ENCODE results near the gene TOMM6. TPM values are rescaled to one million over a fixed set of nuclear protein-coding genes. Genes with fewer than 3 reads are reported as not detected.
"Not testable (repeated sequence)": the region's sequence is repeated elsewhere in the genome, so short reads cannot be mapped to it uniquely, and the experiment has no call there.

The TOMM6 gene
- total and polyA plus RNA-seq, 3 donors from 2014 or later = 168 to 233 (median 172) TPM

DNA sequence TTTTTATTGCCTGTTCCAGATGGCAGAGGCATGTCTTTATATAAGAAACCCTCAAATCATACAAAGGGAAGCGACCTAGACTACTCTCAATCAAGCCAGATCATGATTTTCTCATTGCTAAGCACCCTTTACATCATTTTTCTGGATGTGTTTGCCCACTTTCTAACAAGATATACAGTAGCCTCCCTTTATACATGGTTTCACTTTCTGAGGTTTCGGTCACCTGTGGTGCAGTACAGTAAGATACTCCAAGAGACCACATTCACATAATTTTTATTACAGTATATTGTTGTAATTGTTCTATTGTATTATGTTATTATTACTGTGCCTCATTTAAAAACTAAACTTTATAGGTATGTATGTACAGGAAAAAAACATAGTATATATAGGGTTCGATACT is 23.6 kb downstream of the TOMM6 start:
- Histone ChIP-seq H3K27me3 (no peaks in the 10 kb centered on the region), H3K27ac (no peak overlapping the region), H3K4me1 (no peaks in the 10 kb centered on the region), H3K9me3 (no peaks in the 10 kb centered on the region), H3K4me3 (no peak overlapping the region), H3K36me3 (ENCODE audit: low read depth, missing control alignments) (no peaks in the 10 kb centered on the region)
- TF ChIP-seq, protein P1, sequence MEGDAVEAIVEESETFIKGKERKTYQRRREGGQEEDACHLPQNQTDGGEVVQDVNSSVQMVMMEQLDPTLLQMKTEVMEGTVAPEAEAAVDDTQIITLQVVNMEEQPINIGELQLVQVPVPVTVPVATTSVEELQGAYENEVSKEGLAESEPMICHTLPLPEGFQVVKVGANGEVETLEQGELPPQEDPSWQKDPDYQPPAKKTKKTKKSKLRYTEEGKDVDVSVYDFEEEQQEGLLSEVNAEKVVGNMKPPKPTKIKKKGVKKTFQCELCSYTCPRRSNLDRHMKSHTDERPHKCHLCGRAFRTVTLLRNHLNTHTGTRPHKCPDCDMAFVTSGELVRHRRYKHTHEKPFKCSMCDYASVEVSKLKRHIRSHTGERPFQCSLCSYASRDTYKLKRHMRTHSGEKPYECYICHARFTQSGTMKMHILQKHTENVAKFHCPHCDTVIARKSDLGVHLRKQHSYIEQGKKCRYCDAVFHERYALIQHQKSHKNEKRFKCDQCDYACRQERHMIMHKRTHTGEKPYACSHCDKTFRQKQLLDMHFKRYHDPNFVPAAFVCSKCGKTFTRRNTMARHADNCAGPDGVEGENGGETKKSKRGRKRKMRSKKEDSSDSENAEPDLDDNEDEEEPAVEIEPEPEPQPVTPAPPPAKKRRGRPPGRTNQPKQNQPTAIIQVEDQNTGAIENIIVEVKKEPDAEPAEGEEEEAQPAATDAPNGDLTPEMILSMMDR (IDR thresholded peaks at IDR 0.05) = no peak
- no peak for TF ChIP-seq POLR2A (IDR thresholded peaks at IDR 0.05)
- DNase-seq = no peak
- intact Hi-C loops (cut with DNase I; ENCODE audit: low total_unique reads) = no loop called here
- WGBS, 2 donors = 95% methylated on average over 3 of the region's 3 CpGs

DNA sequence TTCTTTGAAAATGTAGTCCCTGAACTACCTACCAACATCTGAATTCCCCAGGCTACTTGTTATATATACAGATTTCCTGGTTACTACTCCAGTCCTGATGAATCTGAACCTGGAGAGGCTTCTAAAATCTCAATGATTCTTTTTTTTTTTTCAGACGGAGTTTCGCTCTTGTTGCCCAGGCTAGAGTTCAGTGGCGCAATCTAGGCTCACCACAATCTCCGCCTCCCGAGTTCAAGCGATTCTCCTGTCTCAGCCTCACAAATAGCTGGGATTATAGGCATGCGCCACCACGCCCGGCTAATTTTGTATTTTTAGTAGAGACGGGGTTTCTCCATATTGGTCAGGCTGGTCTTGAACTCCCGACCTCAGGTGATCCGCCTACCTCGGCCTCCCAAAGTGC is 24.5 kb downstream of the TOMM6 start:
- intact Hi-C loops (cut with DNase I; ENCODE audit: low total_unique reads); H3K27ac ChIP-seq; H3K4me1 ChIP-seq; H3K4me3 ChIP-seq; H3K27me3 ChIP-seq; H3K36me3 ChIP-seq (ENCODE audit: low read depth, missing control alignments); DNase-seq; H3K9me3 ChIP-seq: not testable (repeated sequence)
- WGBS, 2 donors = 91% methylated on average over 13 of the region's 13 CpGs

DNA sequence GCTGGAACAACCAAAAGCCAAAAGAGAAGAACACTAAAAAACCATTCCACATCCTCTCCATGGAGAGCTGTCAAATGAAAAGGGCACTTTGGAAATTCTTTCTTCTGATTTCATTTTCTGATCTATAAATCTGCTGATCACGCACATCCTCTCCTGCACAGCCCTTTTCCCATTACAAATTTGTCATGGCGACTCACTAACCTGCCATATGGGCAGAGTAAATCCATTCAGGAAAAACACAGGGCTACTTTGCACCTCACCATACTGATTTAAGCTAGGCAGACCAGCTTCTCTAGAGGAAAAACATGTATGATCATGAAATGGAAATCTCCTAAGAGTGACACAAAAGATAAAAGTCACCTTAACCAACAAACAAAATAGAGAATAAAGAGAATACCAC is 26.0 kb downstream of the TOMM6 start:
- Histone ChIP-seq H3K27ac (no peak overlapping the region), H3K4me3 (no peak overlapping the region), H3K36me3 (ENCODE audit: low read depth, missing control alignments) (no peaks in the 10 kb centered on the region), H3K4me1 (no peaks in the 10 kb centered on the region), H3K27me3 (no peaks in the 10 kb centered on the region), H3K9me3 (no peaks in the 10 kb centered on the region)
- intact Hi-C loops (cut with DNase I; ENCODE audit: low total_unique reads) = no loop called here
- 78 to 88% methylated on average over 2 of the region's 2 CpGs for WGBS, 2 donors
- TF ChIP-seq POLR2A (IDR thresholded peaks at IDR 0.05) = no peak
- TF ChIP-seq, protein P1 (IDR thresholded peaks at IDR 0.05) = no peak
- DNase-seq = no peak

DNA sequence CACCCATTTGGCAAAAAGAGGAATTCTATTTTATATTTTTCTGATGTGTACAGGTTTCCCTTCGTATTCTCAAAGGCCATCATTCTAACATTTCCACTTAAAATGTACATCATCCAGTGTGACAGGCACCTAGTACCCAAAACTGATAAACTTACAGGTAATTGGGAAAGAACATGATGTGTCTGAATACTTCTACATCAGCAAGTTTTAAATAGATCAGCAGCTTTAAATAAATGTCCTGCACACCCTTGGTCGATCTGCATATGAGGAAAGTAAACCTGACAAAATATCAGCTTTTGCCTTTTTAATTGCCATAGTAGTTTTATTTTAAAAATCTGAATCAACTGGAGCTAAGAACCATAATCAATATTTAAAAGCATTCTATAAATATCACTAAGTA is 26.5 kb downstream of the TOMM6 start:
- WGBS, 2 donors = 88 to 93% methylated on average over 2 of the region's 2 CpGs
- no peaks in the 10 kb centered on the region for H3K27me3 ChIP-seq
- H3K27ac ChIP-seq = no peak overlapping the region
- DNase-seq = no peak
- no peaks in the 10 kb centered on the region for H3K4me1 ChIP-seq
- H3K36me3 ChIP-seq (ENCODE audit: low read depth, missing control alignments) = no peaks in the 10 kb centered on the region
- intact Hi-C loops (cut with DNase I; ENCODE audit: low total_unique reads) = no loop called here
- H3K9me3 ChIP-seq = no peaks in the 10 kb centered on the region
- TF ChIP-seq, protein P1 (IDR thresholded peaks at IDR 0.05) = no peak
- TF ChIP-seq POLR2A (IDR thresholded peaks at IDR 0.05) = no peak
- no peak overlapping the region for H3K4me3 ChIP-seq

DNA sequence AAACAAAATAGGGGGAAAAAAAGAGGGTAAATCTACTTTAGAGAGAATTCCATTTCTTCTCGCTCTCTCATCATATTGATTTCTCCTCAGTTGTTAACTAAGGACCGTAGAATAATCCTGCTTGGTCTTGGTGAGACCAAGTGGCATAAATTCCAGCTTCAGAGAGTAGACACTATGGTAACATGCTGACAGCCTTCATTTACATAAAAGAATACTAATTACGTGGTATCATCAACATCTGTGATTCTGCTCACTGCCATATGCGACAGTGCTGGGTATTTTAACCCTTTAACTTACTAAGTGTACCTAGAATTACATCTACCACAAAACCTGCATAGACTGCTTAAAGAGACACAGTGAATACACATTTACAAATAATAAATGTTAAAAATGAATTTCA is 27.1 kb downstream of the TOMM6 start:
- Histone ChIP-seq H3K4me3 (no peak overlapping the region), H3K27me3 (no peaks in the 10 kb centered on the region), H3K4me1 (no peaks in the 10 kb centered on the region), H3K36me3 (ENCODE audit: low read depth, missing control alignments) (no peaks in the 10 kb centered on the region), H3K27ac (no peak overlapping the region), H3K9me3 (no peaks in the 10 kb centered on the region)
- WGBS, 2 donors = 82 to 83% methylated on average over 4 of the region's 4 CpGs
- TF ChIP-seq POLR2A (IDR thresholded peaks at IDR 0.05) = no peak
- TF ChIP-seq, protein P1 (IDR thresholded peaks at IDR 0.05) = no peak
- intact Hi-C loops (cut with DNase I; ENCODE audit: low total_unique reads) = no loop called here
- no peak for DNase-seq

Measured in testis (tissue), 3 donors.